Muscle layer of duodenum (tissue), 2 donors: Measurements from ENCODE around the gene MAP2K5.

Source experiments
- H3K27ac ChIP-seq: one replicate; pipeline ENCODE4 v1.7.0; 2013; ENCODE audit warnings: mild to moderate bottlenecking, low read length
- H3K27me3 ChIP-seq: one replicate; pipeline ENCODE4 v1.7.0; 2013; ENCODE audit warnings: low read depth, mild to moderate bottlenecking, control low read depth, low read length
- H3K36me3 ChIP-seq, 2 donors: one replicate each; pipeline ENCODE4 v1.7.0; 2013; ENCODE audit warnings: low read length in 2 of 2, control low read depth in 1 of 2, mild to moderate bottlenecking in 1 of 2; ENCODE audit not compliant: insufficient read depth in 2 of 2, control insufficient read depth in 1 of 2
- H3K4me1 ChIP-seq, 2 donors: one replicate each; pipeline ENCODE4 v1.7.0; 2013; ENCODE audit warnings: low read length in 2 of 2, mild to moderate bottlenecking in 2 of 2, control low read depth in 1 of 2, moderate library complexity in 1 of 2; ENCODE audit not compliant: insufficient read depth in 2 of 2, control insufficient read depth in 1 of 2
- H3K4me3 ChIP-seq, 2 donors: one replicate each; pipeline ENCODE4 v1.7.0; 2013; ENCODE audit warnings: low read length in 2 of 2, low read depth in 1 of 2, mild to moderate bottlenecking in 1 of 2
- H3K9me3 ChIP-seq, 2 donors: one replicate each; pipeline ENCODE4 v1.7.0; 2013; ENCODE audit warnings: low read length in 2 of 2, control low read depth in 1 of 2, mild to moderate bottlenecking in 1 of 2; ENCODE audit not compliant: control insufficient read depth in 1 of 2
- donor health status: healthy.

The MAP2K5 gene

GRCh38 chr15:67853454-67853853, 311.0 kb downstream of the MAP2K5 start:
- H3K27me3 ChIP-seq: no peaks in the 10 kb centered on the region
- no peaks in the 10 kb centered on the region for H3K9me3 ChIP-seq
- H3K27ac ChIP-seq: no peak overlapping the region
- no peaks in the 10 kb centered on the region for H3K4me1 ChIP-seq
- H3K36me3 ChIP-seq: no peaks in the 10 kb centered on the region
- H3K4me3 ChIP-seq: no peak overlapping the region

DNA sequence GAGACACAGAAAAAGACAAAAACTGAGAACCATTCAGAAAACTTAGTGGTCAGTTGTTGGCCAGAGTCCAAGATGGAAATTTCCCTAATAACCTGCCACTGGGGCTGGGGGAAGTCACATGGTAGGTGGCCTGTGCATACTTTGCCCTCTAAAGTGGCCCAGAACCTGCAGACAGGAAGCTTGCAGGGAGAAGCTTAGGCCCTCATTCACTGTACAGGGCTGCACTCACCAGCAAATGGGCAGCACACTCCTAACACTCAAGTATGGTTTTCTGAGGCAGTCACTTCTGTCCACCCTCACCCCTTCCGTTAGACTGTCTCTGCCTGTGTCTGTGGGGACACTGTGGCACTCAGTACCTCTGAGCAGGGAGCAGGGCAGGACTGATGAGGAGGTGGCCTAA, 311.9 kb downstream of the MAP2K5 start:
- H3K4me3 ChIP-seq: no peak overlapping the region
- no peaks in the 10 kb centered on the region for H3K36me3 ChIP-seq

GRCh38 chr15:67855842-67856241, 313.3 kb downstream of the MAP2K5 start:
- Histone ChIP-seq H3K9me3 (no peaks in the 10 kb centered on the region), H3K27ac (no peak overlapping the region), H3K36me3 (no peaks in the 10 kb centered on the region), H3K4me3 (no peak overlapping the region), H3K27me3 (no peaks in the 10 kb centered on the region), H3K4me1 (no peaks in the 10 kb centered on the region)

More for the DNA sequence above, 311.9 kb downstream of the MAP2K5 start:
- H3K27ac ChIP-seq: no peak overlapping the region
- H3K9me3 ChIP-seq: no peaks in the 10 kb centered on the region
- H3K4me1 ChIP-seq: no peaks in the 10 kb centered on the region
- H3K27me3 ChIP-seq: no peaks in the 10 kb centered on the region
